NCI-H2227 treated with DMSO at 0.1 percent for 48 hours (cell line): Measurements from ENCODE around the gene UBTD2.
"Not testable (repeated sequence)": the region's sequence is repeated elsewhere in the genome, so short reads cannot be mapped to it uniquely, and the experiment has no call there.

ENCODE experiments used
- DNase-seq: peaks from one replicate; lab custom pipeline; 2025; lab: John Stamatoyannopoulos, UW

Gene UBTD2

DNA sequence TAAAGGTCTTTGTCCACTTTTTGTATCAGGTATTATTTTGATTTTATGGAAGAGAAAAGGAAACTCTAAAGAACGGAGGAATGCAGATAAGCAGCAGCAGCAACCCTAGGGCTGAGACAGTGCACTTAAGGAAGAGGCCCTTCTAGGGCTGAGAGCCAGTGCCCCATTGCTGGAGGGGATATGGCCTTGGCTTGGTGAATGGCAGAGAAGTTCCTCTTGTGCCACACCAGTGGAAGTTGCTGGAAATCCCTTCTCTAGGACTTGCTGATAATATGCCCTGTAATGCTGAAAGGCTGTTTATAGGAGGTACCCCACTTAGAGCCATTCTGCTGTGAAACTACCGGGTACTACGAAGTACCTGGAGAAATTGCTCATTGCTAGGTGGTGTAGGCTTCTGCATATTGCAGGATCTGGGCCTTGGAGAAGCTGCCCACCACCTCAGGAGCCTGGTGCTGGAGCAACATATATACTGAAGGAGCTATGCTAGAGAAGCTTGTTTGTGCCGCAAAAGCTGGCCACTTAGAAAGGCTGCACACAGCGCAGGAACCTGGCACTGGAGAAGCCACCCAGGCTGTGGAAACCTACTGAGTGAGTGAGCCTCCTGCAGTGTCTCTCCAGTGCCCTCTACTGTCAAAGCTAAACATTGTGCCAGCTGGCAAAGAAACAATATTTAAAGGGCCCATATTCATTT lies 9.6 kb upstream of the UBTD2 start:
- peak; percentile 44 for DNase-seq

DNA sequence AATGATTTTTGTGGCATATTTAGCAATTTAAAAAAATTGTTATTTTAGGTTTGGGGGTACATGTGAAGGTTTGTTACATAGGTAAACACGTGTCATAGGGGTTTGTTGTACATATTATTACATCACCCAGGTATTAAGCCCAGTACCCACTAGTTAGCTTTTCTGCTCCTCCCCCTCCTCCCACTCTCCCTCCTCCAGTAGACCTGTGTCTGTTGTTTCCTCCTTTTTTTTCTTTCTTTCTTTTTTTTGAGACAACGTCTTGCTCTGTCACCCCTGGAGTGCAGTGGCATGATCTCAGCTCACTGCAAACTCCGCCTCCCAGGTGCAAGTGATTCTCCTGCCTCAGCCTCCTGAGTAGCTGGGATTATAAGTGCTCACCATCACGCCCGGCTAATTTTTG lies 8.3 kb upstream of the UBTD2 start:
- DNase-seq, result not testable (repeated sequence)

DNA sequence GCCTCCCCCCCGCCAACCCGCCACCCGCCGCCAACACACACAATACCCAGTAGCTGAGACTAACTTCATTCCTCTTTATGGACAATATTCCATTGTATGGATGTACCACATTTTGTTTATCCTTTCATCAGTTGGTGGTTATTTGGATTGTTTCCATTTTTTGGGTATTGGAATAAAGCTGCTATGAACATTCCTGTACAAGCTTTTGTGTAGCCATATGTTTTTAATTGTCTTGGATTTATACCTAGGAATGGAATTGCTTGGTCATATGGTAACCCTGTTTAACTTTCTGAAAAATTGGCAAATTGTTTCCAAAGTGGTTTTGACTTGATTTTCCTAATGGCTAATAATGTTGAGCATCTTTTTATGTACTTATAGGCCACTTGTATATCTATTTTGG lies 4.9 kb upstream of the UBTD2 start:
- DNase-seq, result no peak

DNA sequence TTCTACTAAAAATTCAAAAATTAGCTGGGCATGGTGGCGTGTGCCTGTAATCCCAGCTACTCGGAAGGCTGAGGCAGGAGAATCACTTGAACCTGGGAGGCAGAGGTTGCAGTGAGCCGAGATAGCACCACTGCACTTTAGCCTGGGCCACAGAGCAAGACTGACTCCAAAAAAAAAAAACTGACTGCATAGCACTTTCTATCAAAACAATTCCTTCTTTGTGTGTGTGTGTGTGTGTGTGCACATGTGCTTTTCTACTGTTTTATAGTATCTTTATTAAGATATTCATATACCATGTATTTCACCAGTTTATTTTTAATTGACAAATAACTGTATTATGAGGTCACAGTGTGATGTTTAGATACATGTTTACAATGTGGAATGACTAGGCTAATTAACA lies 3.6 kb upstream of the UBTD2 start:
- DNase-seq, result not testable (repeated sequence)

DNA sequence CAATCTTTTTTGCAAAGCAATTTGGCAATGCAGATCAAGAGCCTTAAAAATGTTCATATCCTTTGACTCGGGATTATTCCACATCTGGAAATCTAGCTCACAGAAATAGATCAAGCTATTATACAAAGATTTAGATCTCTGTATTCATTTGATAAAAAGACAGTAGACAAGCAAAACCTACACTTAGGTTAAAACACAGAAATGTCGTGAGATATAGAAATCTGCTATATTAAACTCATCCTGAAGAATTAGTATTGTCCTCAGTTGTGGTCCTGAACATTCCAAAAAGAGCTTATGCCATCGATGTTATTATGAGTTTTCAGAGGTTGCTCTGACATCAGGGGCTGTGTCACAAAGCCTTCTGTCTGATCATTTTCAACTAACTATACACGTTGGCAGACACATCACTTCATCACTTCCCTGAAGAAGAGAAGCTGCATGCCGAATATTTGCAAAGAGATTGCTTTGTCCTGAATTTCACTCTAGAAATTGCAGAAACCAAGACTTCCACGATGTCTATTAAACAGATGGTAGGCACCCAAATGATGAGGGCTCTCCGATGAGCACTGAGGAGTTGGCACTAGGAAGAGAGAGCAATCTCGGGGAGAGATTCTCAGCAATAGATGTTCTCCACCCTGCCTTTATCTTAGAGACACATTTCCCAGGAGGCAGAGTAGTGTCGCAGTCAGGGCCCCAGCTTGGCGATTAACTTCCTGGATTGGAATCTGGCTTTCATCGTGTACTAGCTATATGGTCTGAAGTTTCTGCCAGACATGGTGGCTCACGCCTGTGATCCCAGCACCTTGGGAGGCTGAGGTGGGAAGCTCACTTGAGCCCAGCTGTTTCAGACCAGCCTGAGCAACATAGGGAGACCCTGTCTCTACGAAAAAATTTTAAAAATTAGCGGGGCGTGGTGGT lies 1.9 kb upstream of the UBTD2 start:
- DNase-seq, result no peak

DNA sequence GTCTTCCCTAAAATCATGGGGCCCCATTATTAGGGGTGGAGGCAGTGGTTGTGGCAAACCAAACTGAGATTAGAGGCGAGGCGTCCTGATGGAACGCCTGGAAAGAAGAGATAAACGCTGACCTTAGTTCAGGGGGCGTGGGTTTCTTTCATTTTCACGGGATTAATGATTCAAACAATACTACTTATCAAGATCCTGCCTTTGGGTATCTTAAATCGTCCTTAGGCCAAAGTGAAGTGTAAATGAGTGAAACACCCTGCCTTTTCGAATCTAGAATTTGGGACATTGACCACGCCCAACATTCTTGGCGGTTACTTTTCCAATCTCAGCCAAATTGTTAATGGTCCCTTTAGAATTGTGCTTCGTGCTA lies 1.0 kb upstream of the UBTD2 start:
- no peak for DNase-seq

DNA sequence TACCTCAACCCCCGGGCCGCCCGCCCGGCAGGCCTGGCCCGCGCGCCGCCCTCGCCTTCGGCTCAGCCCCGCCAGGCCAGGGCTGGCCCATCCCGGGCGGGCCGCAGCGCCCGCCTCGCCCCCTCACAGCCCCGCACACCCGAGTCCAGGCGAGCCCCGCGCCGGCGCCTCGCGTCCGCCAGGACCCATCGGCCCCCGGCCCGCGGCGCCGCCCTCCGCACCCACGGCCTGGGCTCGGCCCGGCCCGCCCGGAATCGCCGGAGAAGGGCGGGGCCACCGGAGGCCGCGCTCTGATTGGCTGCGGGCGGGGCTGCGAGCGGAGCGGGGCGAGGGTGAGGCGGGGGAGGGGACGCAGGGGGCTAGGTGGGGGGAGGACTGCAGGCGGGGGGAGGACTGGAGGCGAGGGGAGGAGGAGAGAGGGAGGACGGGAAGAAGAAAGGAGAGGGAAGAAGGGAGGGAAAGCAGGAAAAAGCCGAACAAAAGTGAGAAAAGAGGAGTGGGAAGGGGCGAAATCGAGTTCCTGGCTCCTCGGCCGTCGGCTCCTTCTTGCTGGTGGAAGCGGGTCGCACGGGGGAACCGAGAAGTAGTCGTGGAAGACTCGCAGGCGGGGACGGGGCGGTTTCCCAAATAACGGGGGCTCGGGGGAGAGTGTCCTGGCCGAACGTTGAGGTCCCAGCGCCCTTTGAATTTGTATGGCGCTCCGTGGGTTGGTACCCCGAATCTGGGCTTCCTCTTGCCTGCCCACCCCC lies 472 bp upstream of the UBTD2 start:
- peak; percentile 42 for DNase-seq

DNA sequence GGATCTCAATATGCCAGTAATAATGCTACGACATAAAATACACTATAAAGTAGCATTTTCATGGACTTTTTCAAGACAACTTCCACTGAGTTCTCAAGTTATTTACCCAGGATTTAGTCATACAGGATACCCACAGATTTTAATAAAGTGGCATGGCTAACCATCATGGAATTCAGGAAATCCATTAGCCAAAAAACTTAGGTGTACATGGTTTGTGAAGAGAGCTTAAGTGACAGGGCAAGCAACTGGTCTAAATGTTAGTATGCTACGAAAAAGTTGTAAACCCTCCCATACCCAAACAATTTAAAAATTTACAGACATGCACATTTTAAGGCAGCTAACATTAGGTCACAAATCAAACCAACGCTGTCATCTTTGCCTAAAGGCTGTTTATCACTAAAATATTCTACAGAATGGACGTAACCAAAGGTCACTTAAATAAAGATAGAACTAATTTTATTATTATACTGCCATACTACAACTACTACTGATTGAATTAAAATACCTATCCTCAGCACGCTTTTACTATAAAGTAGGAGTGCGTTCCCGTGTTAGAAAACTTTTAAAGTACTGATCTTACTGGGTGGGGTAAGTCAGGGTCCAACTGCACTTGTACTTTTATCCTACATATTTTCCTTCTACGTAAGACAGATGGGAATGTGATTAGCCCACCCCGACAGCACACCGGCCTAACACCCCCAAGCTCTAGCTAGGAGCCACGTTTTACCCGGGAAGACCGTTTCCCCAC lies 1.1 kb downstream of the UBTD2 start:
- DNase-seq, result no peak

DNA sequence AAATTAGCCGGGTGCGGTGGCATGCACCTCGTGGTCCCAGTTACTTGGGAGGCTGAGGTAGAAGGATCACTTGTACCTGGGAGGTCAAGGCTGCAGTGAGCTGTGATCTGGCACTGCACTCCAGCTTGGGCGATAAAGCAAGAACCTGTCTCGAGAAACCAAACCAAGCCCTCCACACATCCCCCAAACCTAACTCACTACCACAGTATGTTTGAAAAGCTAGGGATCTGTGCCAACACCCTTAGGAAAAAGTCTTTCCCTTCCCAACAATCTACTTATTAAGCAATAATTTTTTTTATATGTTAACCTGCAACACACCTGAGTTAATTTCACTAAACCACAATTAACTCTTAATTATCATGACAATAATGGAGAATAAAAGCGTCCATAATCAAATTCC lies 2.2 kb downstream of the UBTD2 start:
- DNase-seq, result no peak

DNA sequence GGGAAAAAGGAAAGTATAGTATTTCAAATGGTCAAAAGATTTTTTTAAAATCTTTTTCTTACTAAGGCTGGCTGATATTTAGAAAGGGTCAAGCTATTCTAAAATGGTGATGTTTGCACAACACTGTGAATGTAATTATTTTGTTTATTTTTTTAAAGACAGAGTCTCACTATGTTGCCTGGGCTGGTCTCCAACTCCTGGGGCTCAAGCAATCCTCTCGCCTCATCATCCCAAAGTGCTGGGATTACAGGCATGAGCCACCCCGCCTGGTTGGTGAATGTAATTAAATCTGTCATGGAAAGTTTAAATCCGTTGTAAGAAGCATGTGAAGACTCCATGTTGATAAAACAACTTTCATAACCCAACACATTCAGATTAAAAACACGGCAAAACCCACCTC lies 2.6 kb downstream of the UBTD2 start:
- no peak for DNase-seq

DNA sequence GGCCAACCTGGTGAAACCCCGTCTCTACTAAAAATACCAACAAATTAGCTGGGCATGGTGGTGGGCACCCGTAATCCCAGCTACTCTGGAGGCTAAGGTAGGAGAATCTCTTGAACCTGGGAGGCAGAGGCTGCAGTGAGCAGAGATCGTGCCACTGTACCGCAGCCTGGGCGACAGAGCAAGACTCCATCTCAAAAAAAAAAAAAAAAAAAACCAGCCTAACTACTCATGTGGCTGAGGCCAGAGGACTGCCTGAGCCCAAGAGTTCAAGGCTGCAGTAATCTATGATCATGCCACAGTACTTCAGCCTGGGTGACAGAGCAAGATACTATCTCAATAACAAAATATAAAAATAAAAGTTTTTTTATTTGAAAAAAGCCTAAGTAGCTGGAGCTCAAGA lies 3.2 kb downstream of the UBTD2 start:
- no peak for DNase-seq

DNA sequence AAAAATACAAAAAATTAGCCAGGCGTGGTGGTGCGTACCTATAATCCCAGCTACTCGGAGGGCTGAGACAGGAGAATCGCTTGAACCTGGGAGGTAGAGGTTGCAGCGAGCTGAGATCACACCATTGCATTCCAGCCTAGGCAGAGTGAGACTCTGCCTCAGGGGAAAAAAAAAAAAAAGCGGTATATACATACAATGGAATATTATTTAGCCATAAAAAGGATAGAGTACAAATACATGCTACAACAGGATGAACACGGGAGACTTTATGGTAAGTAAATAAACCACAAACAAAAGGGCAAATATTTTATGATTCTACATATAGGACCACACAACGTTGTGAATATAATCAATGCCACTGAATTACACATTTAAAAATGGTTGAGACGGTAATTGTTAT lies 5.2 kb downstream of the UBTD2 start:
- no peak for DNase-seq

DNA sequence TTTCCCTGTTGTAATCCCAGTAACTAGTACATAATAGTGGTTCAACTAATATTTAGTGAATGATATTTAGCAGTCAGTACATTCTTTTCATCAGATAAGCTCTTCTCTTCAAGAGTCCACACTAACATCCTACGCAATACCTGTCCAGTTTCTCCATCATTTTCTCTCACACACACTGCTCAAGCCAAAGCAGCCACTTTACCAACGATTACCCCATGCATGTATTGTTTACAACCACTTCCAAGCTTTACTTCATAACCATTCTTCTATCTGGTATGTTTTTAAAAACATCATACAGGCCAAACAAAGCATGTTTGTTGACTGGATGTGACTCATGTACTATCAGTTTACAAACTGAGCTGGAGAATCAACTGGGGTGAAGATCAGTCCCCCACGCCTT lies 7.3 kb downstream of the UBTD2 start:
- no peak for DNase-seq

DNA sequence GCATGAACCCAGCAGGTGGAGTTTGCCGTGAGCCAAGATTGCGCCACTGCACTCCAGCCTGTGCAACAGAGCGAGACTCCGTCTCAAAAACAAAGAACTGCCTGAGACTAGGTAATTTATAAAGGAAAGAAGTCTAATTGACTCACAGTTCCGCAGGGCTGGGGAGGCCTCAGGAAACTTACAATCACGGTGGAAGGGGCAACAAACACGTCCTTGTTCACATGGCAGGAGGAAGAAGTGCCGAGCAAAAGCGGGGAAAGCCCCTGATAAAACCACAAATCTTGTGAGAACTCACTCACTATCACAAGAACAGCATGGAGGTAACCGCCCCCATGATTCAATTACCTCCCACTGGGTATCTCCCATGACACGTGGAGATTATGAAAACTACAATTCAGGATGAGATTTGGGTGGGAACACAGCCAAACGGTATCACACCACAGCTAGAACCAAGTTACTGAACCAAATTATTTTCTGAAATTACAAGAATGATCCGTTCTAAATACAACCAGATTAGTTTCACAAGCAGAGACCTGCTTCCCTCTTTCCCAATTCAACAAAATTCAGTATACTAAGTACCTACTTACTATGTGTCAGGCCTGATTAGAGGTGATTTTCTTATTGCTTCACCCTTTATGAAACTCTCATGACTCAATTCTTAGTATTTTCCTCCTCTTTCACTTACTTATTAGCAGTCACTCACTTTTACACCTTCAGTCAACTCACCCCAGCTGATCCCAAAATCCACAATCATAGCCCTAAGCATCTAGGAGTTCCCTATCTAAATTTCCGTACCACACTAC lies 8.4 kb downstream of the UBTD2 start:
- no peak for DNase-seq

DNA sequence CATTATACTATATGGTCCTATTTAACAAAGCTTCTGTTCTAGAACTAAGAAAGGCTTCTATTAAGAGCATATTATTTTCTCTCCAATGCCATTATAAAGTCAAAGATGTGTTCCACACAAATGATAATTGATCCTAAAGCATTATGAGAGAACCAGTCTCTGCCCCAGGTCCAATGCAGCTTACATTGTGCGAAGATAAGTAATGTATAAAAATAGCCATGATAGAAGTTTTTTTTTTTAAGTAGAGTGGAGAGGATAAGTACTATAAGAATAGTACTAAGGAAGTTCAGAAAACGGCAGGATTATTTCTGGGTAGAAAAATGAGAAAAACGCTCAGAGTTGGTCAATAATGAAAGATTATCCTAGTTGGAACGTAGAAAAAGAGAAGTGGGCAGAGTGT lies 15.6 kb downstream of the UBTD2 start:
- no peak for DNase-seq

DNA sequence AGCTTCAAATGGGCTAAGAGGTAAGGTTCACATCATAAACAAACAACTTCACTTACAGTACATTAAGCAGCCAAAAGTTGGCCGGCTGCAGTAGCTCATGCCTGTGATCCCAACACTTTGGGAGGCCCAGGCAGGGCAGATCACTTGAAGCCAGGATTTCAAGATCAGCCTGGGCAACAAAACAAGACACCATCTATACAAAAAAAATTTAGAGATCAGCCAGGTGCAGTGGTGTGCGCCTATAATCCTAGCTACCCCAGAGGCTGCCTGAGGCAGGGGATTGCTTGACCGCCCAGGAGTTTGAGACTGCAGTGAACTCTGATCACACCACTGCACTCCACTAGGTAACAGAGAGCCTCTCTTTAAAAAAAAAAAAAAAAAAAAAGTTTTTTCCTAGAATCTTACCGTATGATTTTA lies 16.9 kb downstream of the UBTD2 start:
- no peak for DNase-seq

DNA sequence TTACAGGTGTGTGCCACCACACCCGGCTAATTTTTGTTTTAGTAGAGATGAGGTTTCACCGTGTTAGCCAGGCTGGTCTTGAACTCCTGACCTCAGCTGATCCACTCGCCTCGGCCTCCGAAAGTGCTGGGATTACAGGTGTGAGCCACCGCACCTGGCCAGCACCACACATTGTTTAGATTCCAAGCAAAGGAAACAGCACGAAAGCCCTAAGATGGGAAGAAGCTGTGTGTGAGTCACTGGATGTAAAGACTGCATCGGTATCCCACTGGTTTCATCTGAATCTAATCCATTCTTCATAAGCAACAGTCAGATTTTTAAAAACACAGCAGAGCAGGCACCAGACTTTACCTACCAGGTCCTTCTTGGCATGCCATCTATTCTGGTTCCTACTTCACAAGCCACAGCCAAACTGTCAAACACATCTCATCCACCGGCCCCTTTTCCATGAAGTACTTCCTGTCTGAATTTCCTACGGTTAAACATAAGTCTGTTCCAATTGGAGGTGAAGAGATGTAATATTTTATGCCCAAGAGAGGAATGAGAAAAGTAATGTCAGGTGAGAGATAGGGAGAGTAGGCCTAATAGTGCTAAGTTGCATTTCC lies 17.4 kb downstream of the UBTD2 start:
- DNase-seq, result no peak

DNA sequence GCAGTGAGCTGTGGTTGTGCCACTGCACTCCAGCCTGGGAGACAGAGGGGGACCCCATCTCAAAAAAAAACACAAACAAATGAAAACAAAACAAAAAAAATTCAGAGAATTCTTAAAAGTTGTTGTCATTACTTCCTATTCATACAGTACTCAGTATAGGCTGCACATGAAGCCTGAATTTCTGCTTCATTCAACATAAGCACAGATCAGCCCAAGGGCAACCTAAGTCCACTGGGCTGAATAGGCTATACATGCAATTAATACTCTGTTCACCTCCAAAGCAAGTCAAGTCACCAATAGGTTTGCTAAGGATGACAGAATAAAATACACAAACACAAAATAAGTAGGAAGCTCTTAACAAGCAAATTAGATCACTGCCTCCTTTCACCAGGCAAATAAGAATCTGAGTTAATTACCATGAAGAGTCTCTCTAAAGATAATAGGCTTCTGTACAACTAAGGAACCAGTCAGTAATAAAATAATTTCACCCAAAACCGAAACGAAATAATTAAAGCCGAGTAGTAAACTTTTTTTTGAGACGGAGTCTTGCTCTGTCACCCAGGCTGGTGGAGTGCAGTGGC lies 18.7 kb downstream of the UBTD2 start:
- DNase-seq, result no peak

DNA sequence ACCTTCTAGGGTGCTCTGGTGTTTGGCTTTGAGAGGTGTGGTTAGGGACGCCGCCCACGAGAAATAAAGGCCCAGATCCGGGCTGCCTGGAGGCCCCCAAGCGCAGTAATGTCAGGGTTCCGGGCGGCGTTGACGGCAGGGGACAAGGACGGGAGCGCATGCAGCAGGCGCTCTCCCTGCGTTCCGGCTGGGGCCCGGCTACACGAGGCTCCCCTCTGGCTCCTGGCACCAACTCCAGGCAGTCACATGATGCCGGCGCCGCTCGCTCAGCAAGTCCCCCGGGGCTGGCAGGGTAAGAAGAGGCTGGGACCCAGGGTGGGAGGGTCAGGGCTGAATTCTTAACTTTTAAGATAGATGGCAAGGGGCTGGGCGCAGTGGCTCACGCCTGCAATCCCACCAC lies 28.1 kb downstream of the UBTD2 start:
- no peak for DNase-seq

DNA sequence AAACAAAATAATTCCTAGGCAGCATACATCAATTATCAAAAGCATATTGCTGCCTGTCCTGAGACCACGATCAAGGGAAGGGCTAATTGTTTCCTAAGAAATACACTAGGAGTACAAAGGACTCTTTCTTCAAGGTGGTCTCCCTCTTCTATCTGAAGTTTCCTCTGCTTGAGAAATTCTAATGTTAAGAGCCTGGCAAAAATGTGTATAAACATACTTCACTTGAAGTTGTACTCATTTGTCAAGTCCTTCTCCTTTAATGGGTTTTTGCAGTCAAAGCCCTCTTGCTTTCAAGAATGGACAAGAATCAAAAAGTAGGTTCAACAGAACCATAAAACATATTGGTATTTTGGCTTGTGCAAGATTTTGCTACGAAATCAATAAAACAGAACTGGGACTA lies 31.1 kb downstream of the UBTD2 start:
- no peak for DNase-seq

DNA sequence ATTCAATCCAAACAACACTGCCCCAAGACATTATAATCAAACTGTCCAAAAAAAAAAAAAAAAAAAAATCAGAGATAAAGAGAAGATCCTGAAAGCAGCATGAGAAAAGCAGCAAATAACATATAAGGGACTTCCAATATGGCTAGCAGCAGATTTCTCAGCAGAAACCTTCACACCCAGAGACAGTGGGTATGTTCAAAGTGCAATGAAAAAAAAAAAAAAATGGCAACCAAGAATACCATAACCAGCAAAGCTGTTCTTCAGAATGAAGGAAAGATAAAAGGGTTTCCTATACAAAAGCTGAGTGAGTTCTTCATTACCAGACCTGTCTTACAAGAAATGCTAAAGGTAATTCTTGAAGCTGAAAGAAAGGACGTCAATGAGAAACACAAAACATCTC lies 32.1 kb downstream of the UBTD2 start:
- DNase-seq, result no peak
